ENCODE results near the gene BICRA. TPM values are rescaled to one million over a fixed set of nuclear protein-coding genes. Genes with fewer than 3 reads are reported as not detected.

Gene BICRA
- total RNA-seq, 1 donor from 2014 or later: 13.4 TPM

GRCh38 chr19:47691090-47691489 is 82.2 kb downstream of the BICRA start:
- no peak overlapping the region for H3K27ac Mint-ChIP-seq (ENCODE audit: unreplicated experiment)
- no peaks in the 10 kb centered on the region for H3K9me3 Mint-ChIP-seq (ENCODE audit: low read depth)
- no peaks in the 10 kb centered on the region for H3K27me3 Mint-ChIP-seq (ENCODE audit: low read depth)
- no peak overlapping the region for H3K4me3 Mint-ChIP-seq (ENCODE audit: unreplicated experiment)
- H3K4me1 Mint-ChIP-seq (ENCODE audit: low read depth): no peaks in the 10 kb centered on the region
- peaks cover 3% of the 10 kb centered on the region for H3K36me3 Mint-ChIP-seq (ENCODE audit: low read depth)
- DNase-seq (ENCODE audit: low spot score): no peak
- no peak for TF ChIP-seq CTCF (IDR thresholded peaks at IDR 0.05)

GRCh38 chr19:47691782-47692181 is 82.8 kb downstream of the BICRA start:
- Mint-ChIP-seq H3K36me3 (ENCODE audit: low read depth) (peaks cover 3% of the 10 kb centered on the region), H3K4me1 (ENCODE audit: low read depth) (no peaks in the 10 kb centered on the region), H3K27me3 (ENCODE audit: low read depth) (no peaks in the 10 kb centered on the region), H3K27ac (ENCODE audit: unreplicated experiment) (peak overlapping the region; percentile 33), H3K9me3 (ENCODE audit: low read depth) (no peaks in the 10 kb centered on the region), H3K4me3 (ENCODE audit: unreplicated experiment) (no peak overlapping the region)
- no peak for TF ChIP-seq CTCF (IDR thresholded peaks at IDR 0.05)
- no peak for DNase-seq (ENCODE audit: low spot score)

GRCh38 chr19:47693489-47693888 is 84.6 kb downstream of the BICRA start:
- H3K36me3 Mint-ChIP-seq (ENCODE audit: low read depth): peaks cover 3% of the 10 kb centered on the region
- peak; percentile 39 for TF ChIP-seq CTCF (IDR thresholded peaks at IDR 0.05)
- H3K4me1 Mint-ChIP-seq (ENCODE audit: low read depth): peaks cover 3% of the 10 kb centered on the region
- H3K4me3 Mint-ChIP-seq (ENCODE audit: unreplicated experiment): no peak overlapping the region
- no peak overlapping the region for H3K27ac Mint-ChIP-seq (ENCODE audit: unreplicated experiment)
- H3K27me3 Mint-ChIP-seq (ENCODE audit: low read depth): no peaks in the 10 kb centered on the region
- no peak for DNase-seq (ENCODE audit: low spot score)
- H3K9me3 Mint-ChIP-seq (ENCODE audit: low read depth): no peaks in the 10 kb centered on the region

GRCh38 chr19:47693903-47694302 is 85.0 kb downstream of the BICRA start:
- H3K4me3 Mint-ChIP-seq (ENCODE audit: unreplicated experiment): no peak overlapping the region
- no peaks in the 10 kb centered on the region for H3K9me3 Mint-ChIP-seq (ENCODE audit: low read depth)
- H3K36me3 Mint-ChIP-seq (ENCODE audit: low read depth): peaks cover 3% of the 10 kb centered on the region
- peaks cover 3% of the 10 kb centered on the region for H3K4me1 Mint-ChIP-seq (ENCODE audit: low read depth)
- no peaks in the 10 kb centered on the region for H3K27me3 Mint-ChIP-seq (ENCODE audit: low read depth)
- TF ChIP-seq CTCF (IDR thresholded peaks at IDR 0.05): no peak
- no peak overlapping the region for H3K27ac Mint-ChIP-seq (ENCODE audit: unreplicated experiment)
- no peak for DNase-seq (ENCODE audit: low spot score)

GRCh38 chr19:47694466-47695273 is 85.7 kb downstream of the BICRA start:
- H3K4me1 Mint-ChIP-seq (ENCODE audit: low read depth): peaks cover 3% of the 10 kb centered on the region
- no peaks in the 10 kb centered on the region for H3K9me3 Mint-ChIP-seq (ENCODE audit: low read depth)
- H3K4me3 Mint-ChIP-seq (ENCODE audit: unreplicated experiment): no peak overlapping the region
- no peaks in the 10 kb centered on the region for H3K27me3 Mint-ChIP-seq (ENCODE audit: low read depth)
- peaks cover 3% of the 10 kb centered on the region for H3K36me3 Mint-ChIP-seq (ENCODE audit: low read depth)
- H3K27ac Mint-ChIP-seq (ENCODE audit: unreplicated experiment): no peak overlapping the region
- no peak for TF ChIP-seq CTCF (IDR thresholded peaks at IDR 0.05)
- no peak for DNase-seq (ENCODE audit: low spot score)
